Left hindlimb (tissue), 1 donor: ENCODE measurements around the gene CBLN3.

Experiments
- DNase-seq: peaks from one replicate; pipeline ENCODE4 v3.0.0-alpha.2; 2018

CBLN3 gene

DNA sequence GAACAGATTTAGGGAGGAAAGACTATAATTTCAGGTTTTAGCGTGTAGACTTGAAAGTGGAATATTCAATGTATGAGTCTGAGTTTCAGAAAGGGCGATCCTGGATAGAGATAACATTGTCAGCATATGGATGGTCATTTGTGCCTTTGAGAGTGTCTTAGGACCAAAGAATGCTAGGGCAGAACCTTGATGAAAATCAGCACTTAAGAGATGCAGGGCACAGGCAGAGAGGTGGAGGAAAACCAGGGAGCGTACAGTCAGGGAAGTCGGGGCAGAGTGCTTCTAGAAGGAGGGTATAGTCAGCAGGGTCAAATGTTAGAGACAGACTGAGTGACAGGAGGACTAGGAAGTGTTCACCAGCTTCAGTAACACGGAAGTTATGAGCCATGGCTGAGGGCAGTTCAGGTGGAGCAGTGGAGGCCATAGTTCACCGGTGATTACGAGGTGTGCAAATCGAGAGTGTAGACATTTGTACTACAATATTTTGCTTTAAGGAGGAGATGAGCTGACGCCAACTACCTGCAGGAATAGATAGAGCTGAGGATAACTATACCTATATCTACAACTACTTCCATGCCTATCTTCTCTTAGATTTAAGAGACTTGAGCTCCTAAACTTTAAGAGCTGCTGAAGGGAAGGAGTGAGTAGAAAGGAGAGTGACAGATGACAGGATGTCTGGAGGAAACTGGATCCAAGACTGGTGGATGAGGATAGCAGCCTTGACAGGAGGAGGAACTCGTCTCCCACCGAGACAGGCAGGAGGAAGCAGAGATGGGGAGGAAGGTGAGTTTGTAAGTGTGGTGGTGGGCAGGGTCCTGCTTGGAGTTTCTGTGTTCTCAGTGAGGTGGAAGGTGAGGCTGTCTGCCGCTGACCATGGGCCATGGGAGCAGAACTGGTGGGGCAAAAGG lies 6.5 kb downstream of the CBLN3 start:
- DNase-seq = no peak

DNA sequence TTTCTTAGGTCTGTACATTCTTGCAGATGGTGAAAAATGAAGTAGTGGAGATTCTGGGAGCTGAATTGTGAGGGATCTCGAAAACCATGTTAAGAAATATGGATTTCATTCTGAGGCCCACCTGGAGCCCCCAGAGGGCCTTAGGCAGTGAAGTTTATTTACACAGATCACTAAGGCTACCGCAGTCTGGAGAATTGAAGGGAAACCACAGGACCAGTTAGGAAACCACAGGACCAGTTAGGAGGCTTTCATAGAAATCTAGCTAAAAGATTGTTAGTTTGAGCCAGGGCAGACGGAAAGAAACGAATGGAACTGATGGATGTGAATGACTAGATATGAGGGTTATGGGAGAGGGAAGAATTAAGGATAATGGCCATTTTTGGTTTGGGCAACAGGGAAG lies 7.2 kb downstream of the CBLN3 start:
- no peak for DNase-seq

- peak; percentile 43 for DNase-seq
These were observed 11.0 kb downstream of the CBLN3 start for GRCh38 chr14:24418492-24418873.

GRCh38 chr14:24417832-24418491 lies 11.5 kb downstream of the CBLN3 start:
- no peak for DNase-seq

DNA sequence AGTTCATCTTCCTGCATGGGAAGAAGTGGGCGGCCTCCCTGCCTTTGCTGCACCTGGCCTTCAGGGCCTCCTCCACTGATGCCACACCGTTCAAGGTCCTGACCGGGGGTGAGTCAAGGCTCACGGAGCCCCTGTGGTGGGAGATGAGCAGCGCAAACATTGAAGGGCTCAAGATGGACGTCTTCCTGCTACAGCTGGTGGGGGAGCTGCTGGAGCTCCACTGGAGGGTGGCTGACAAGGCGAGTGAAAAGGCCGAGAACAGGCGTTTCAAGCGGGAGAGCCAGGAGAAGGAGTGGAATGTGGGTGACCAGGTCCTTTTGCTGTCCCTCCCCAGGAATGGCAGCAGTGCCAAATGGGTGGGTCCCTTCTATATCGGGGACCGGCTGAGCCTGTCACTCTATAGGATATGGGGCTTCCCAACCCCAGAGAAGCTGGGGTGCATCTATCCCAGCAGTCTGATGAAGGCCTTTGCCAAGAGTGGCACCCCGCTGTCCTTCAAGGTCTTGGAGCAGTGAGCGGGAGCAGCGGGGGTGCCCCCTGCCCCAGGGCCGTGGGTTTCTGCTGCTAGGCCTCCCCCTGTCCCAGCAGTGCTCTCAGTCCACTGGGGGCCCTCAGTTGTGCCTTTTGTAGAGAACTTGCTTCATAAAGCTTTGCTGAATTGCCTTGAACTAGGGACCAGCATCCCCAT lies 12.4 kb downstream of the CBLN3 start:
- peak; percentile 38 for DNase-seq

- peak; percentile 42 for DNase-seq
These were observed 13.1 kb downstream of the CBLN3 start for GRCh38 chr14:24416254-24416931.

DNA sequence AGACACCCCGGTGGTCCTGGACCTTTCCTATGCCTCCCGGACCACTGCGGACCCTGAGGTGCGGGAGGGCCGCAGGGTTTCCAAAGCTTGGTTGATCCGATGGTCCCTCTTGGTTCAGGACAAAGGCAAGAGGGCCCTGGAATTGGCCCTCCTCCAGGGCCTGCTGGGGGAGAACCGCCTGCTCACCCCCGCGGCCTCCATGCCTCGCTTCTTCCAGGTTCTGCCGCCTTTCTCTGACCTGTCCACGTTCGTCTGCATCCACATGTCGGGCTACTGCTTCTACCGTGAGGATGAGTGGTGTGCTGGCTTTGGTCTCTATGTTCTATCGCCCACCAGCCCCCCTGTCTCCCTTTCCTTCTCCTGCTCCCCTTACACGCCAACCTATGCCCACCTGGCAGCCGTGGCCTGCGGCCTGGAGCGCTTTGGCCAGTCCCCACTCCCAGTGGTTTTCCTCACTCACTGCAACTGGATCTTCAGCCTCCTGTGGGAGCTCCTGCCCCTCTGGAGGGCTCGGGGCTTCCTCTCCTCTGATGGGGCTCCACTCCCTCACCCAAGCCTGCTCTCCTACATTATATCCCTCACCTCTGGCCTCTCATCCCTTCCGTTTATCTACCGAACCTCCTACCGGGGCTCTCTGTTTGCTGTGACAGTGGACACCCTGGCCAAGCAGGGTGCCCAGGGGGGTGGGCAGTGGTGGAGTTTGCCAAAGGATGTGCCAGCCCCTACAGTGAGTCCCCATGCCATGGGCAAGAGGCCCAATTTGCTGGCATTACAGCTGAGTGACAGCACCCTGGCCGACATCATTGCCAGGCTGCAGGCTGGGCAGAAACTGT lies 13.8 kb downstream of the CBLN3 start:
- DNase-seq = no peak

- no peak for DNase-seq
These were observed 14.6 kb downstream of the CBLN3 start for GRCh38 chr14:24414732-24415420.

GRCh38 chr14:24414077-24414476 lies 15.4 kb downstream of the CBLN3 start:
- no peak for DNase-seq

- DNase-seq = no peak
These were observed 17.8 kb downstream of the CBLN3 start for GRCh38 chr14:24411443-24412389.

- DNase-seq = no peak
These were observed 19.5 kb downstream of the CBLN3 start for GRCh38 chr14:24409956-24410355.

DNA sequence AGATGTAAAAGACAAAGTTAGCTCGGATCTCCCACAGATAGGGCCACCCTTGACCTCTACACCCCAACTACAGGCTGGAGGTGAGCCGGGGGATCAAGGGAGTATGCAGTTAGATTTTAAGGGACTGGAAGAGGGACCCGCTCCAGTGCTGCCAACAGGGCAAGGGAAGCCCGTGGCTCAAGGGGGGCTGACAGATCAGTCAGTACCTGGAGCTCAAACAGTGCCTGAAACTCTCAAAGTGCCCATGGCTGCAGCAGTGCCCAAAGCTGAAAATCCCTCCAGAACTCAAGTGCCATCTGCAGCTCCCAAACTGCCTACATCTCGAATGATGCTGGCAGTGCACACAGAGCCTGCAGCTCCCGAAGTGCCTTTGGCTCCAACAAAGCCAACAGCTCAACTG lies 20.3 kb downstream of the CBLN3 start:
- no peak for DNase-seq

DNA sequence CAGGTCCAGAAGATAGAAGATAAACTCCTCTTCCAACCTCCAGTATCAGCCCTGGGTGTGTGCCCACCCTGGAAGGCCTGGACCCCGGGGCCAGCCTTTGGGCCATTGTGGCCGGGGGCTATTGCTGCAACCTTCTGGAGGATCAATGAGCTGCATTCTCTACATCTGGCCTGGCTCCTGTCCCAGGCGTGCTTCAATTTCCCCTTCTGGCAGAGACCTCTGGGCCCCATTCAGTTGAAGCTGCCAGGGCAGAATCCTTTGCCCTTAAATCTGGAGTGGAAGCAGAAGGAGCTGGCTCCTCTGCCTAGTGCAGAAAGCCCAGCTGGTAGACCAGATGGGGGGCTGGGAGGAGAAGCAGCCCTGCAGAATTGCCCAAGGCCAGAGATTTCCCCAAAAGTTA lies 20.7 kb downstream of the CBLN3 start:
- no peak for DNase-seq

- DNase-seq = no peak
These were observed 21.7 kb downstream of the CBLN3 start for GRCh38 chr14:24407608-24408325.

DNA sequence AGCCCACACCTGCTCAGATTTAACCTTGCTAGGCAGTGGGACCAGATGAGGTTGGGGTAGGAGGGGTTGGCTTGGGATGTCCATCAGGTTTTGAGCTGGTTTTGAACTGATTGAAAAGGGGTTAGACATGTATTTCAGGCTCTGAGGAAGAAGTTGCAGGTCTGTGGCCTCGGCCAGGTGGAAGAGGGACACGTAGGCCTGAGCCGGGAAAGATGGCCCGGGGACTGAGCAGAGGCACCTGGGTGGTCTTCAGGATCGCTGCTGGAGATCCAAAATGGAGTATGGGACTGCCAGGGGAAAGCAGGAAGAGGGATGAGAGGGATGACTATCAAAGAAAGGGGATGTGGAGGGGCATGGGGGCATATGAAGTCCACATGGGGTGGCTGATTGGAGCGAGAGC lies 23.1 kb downstream of the CBLN3 start:
- DNase-seq = no peak

GRCh38 chr14:24404814-24405213 lies 24.7 kb downstream of the CBLN3 start:
- DNase-seq = no peak

DNA sequence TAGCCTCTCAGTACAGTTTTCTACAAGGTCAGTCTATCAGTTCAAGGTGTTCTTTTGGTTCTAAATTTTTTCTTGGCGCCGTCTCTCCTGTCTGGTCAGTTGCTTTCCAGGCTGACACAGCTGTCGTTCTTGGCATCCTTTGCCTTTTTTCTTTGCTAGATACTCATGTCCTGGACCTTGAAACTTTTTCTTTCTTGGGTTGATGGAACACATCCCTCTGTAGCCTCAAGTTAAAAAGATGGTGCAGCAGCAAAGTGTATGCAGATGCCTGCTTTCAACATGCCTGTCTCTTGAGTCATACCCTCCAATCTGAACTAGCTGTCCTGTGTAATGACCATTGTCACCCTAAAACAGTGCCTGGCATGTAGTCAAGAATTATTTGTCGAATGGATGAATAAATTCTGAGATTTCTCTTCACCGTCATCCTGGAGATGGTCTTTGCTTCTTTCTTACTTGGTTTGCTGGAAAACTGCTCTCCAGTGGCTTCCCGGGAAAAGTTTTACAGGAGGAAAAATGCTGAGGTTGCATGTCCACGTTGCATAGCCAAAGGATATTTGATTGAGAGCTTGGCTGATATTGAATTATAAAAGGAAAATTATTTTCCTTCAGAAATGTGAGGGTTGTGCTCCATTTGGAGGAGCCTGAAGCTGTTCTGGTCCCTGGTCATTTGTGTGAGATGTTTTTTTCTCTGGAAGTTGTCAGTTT lies 26.0 kb downstream of the CBLN3 start:
- DNase-seq = no peak

- no peak for DNase-seq
These were observed 27.4 kb downstream of the CBLN3 start for GRCh38 chr14:24401810-24402702.
